Suprapubic skin (tissue), 4 donors: Measurements from ENCODE around the gene SLC7A10.

ENCODE experiments used
- EP300 ChIP-seq: sonication (generic); formaldehyde crosslinking; IDR thresholded peaks from one replicate; pipeline ENCODE4 v1.6.1; 2017; ENCODE audit warnings: antibody characterized with exemption
- POLR2A ChIP-seq, 2 donors: fragments of 450-650 bp; IDR thresholded peaks; one replicate each; pipeline ENCODE4 v1.6.1; 2017; ENCODE audit warnings: antibody characterized with exemption in 2 of 2, mild to moderate bottlenecking in 2 of 2, moderate library complexity in 2 of 2
- POLR2AphosphoS5 ChIP-seq, 3 donors: sonication (generic); formaldehyde crosslinking; IDR thresholded peaks; one replicate each; pipeline ENCODE4 v1.6.1; 2017; ENCODE audit warnings: antibody characterized with exemption in 3 of 3
- TF ChIP-seq, protein P1 (sequence below), 2 donors: fragments of 200-600 bp in 1 of 2; fragments of 450-650 bp in 1 of 2; sonication (generic) in 1 of 2; IDR thresholded peaks; one replicate each; pipeline ENCODE4 v1.5.1; 2016 to 2019; ENCODE audit warnings: antibody characterized with exemption in 2 of 2, mild to moderate bottlenecking in 1 of 2, moderate library complexity in 1 of 2

DNA sequence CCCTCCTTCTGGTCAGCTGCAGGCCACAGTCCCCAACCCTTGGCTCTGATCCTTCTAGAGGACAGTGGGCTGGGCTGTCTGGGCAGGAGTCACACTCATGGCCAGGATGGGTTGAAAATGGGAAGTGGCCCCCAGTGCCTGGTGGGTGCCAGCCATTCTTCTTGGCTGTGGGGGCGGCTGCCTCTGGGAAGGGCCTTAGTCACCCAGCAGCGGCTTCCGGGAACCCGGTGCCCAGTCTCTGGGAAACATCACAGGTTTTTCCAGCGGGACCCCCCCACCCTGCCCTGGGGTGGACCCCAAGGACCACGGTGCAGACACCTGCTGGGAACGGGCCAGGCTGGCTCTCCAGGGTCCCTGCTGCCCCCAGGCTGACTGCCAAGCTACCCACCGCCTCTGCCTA is 27.3 kb upstream of the SLC7A10 start:
- TF ChIP-seq POLR2AphosphoS5 (IDR thresholded peaks at IDR 0.05) (no peak), EP300 (no peak), POLR2A (IDR thresholded peaks at IDR 0.05) (no peak)
- TF ChIP-seq, protein P1, sequence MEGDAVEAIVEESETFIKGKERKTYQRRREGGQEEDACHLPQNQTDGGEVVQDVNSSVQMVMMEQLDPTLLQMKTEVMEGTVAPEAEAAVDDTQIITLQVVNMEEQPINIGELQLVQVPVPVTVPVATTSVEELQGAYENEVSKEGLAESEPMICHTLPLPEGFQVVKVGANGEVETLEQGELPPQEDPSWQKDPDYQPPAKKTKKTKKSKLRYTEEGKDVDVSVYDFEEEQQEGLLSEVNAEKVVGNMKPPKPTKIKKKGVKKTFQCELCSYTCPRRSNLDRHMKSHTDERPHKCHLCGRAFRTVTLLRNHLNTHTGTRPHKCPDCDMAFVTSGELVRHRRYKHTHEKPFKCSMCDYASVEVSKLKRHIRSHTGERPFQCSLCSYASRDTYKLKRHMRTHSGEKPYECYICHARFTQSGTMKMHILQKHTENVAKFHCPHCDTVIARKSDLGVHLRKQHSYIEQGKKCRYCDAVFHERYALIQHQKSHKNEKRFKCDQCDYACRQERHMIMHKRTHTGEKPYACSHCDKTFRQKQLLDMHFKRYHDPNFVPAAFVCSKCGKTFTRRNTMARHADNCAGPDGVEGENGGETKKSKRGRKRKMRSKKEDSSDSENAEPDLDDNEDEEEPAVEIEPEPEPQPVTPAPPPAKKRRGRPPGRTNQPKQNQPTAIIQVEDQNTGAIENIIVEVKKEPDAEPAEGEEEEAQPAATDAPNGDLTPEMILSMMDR (IDR thresholded peaks at IDR 0.05) = no peak
